Measurements from ENCODE around the gene AGMO. TPM values are rescaled to one million over a fixed set of nuclear protein-coding genes. Genes with fewer than 3 reads are reported as not detected.

AGMO gene
- total and polyA plus RNA-seq, 12 donors, result 0.12 to 0.70 (median 0.40) TPM

DNA sequence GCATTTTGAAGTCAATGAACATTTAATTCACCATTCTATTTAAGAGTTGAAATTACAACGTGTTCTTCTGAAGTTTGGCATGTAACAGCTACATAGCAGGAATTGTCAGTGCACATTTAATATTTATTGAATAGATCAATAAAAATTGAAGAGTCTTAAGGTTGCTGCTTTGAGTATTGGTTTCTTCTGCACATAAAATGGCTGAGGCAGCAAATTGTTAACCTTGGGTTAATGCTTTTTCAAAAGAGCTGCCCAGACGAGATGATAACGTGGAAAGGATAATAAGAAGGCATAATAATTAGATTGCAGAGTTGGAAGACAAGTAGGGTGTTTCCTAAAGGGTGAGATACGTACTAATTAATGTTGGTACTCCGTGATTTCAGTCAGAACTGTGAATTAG, 203.7 kb downstream of the AGMO start:
- H3K27ac ChIP-seq, result no peak overlapping the region

DNA sequence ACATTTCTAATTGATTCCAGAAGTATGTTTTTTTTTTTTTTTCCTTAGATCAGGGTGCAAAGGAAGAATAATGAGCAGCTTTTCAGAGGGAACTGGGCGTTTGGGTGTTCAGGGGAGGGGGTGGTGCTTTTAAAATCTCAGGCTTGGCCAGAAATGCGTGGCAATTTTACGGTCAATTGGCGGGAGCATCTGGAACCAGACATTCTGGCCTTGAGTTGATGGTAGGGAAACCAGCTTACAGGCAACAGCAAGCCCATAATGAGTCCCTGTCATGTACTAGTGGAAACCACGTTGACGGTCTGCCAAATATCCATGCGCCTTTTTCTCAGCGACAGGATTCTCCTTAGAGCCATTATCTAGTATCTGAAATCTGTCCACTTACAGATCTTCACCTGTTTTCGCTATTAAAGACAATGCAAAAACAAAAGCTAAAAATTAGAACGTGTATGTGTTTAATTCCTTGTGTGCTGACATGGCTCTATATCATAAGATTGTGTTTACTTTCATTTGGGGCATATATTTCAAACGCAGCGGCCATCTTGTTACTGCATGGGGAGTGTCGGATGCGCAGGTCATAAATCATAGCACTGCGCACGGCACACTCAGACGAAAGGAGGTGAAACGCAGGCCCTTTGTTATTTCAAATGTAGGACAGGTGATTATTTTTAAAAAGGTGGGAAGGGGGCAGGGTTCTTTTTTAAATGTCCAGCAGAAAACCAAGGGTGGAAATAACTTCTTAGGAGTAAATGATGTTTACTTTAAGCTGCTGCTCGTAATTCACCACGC, 209.2 kb downstream of the AGMO start:
- ATAC-seq (no peak), DNase-seq (no peak)
- H3K4me3 ChIP-seq, result no peak overlapping the region
- 93 to 95% methylated on average over 20 of the region's 20 CpGs for WGBS, 2 donors
- H3K36me3 ChIP-seq, result no peaks in the 10 kb centered on the region
- no peaks in the 10 kb centered on the region for H3K4me1 ChIP-seq
- intact Hi-C loops (cut with DNase I), result no loop called here
- TF ChIP-seq, protein P1, sequence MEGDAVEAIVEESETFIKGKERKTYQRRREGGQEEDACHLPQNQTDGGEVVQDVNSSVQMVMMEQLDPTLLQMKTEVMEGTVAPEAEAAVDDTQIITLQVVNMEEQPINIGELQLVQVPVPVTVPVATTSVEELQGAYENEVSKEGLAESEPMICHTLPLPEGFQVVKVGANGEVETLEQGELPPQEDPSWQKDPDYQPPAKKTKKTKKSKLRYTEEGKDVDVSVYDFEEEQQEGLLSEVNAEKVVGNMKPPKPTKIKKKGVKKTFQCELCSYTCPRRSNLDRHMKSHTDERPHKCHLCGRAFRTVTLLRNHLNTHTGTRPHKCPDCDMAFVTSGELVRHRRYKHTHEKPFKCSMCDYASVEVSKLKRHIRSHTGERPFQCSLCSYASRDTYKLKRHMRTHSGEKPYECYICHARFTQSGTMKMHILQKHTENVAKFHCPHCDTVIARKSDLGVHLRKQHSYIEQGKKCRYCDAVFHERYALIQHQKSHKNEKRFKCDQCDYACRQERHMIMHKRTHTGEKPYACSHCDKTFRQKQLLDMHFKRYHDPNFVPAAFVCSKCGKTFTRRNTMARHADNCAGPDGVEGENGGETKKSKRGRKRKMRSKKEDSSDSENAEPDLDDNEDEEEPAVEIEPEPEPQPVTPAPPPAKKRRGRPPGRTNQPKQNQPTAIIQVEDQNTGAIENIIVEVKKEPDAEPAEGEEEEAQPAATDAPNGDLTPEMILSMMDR (IDR thresholded peaks at IDR 0.05), result no peak
- H3K27ac ChIP-seq, result no peak overlapping the region
- no peaks in the 10 kb centered on the region for H3K9me3 ChIP-seq
- no peaks in the 10 kb centered on the region for H3K27me3 ChIP-seq

More for the DNA sequence above, 203.7 kb downstream of the AGMO start:
- H3K27me3 ChIP-seq, result no peaks in the 10 kb centered on the region
- 79 to 81% methylated on average over 5 of the region's 5 CpGs for WGBS, 2 donors
- H3K4me3 ChIP-seq, result no peak overlapping the region
- H3K9me3 ChIP-seq, result no peaks in the 10 kb centered on the region
- no peak for DNase-seq
- ATAC-seq, result no peak
- no peaks in the 10 kb centered on the region for H3K36me3 ChIP-seq
- H3K4me1 ChIP-seq, result no peaks in the 10 kb centered on the region
- TF ChIP-seq, protein P1 (IDR thresholded peaks at IDR 0.05), result no peak
- intact Hi-C loops (cut with DNase I), result no loop called here

DNA sequence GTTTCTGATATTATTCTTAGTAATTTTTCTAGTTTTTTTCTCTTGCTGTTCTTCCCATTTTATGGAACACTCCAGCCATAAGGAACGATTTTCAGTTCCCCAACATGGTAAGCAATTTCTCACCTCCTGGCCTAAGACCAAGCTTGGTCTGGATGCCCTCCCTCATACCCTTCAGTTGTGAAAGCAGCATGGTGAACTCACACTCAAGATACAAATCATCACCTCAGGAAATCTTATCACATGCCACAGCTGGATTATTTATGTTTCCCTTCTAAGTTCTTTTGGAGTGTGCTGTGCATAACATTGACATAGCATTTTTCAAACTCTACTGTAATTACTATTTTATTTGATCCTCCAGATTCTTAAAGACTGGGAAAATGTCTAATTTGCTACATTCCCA, 216.6 kb downstream of the AGMO start:
- TF ChIP-seq, protein P1 (IDR thresholded peaks at IDR 0.05), result no peak
- Histone ChIP-seq H3K36me3 (no peaks in the 10 kb centered on the region), H3K27ac (no peak overlapping the region), H3K4me1 (no peaks in the 10 kb centered on the region), H3K4me3 (no peak overlapping the region), H3K27me3 (no peaks in the 10 kb centered on the region), H3K9me3 (peaks cover 0 to 9% (median 0%) of the 10 kb centered on the region in 11 donors)
- ATAC-seq, result no peak
- intact Hi-C loops (cut with DNase I), result no loop called here
- 14 to 22% methylated on average over 1 of the region's 1 CpG for WGBS, 2 donors
- DNase-seq, result no peak

DNA sequence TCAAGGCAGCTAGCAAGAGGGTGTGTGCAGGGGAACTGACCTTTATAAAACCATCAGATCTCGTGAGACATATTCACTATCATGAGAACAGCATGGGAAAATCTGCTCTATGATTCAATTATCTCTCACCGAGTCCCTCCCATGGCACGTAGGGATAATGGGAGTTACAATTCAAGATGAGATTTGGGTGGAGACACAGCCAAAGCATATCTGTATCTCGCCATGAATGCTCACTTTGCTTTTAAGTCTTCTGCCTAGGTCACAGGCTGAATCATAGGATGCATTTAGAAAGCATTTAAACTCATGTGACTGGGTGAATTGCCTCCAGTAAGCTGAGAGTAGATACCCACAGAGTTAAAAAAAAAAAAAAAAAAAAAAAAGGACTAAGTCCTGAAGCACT, 220.0 kb downstream of the AGMO start:
- no peak overlapping the region for H3K4me3 ChIP-seq
- DNase-seq (no peak), ATAC-seq (no peak)
- TF ChIP-seq, protein P1 (IDR thresholded peaks at IDR 0.05), result no peak
- WGBS, 2 donors, result 76 to 77% methylated on average over 4 of the region's 4 CpGs
- no peaks in the 10 kb centered on the region for H3K27me3 ChIP-seq
- intact Hi-C loops (cut with DNase I), result no loop called here
- H3K36me3 ChIP-seq, result no peaks in the 10 kb centered on the region
- H3K9me3 ChIP-seq, result peaks cover 0 to 25% (median 5%) of the 10 kb centered on the region in 11 donors
- no peak overlapping the region for H3K27ac ChIP-seq
- no peaks in the 10 kb centered on the region for H3K4me1 ChIP-seq

Measured in heart right ventricle (tissue), 16 donors.